ENCODE data around the gene ATP2B2.

The ATP2B2 gene

DNA sequence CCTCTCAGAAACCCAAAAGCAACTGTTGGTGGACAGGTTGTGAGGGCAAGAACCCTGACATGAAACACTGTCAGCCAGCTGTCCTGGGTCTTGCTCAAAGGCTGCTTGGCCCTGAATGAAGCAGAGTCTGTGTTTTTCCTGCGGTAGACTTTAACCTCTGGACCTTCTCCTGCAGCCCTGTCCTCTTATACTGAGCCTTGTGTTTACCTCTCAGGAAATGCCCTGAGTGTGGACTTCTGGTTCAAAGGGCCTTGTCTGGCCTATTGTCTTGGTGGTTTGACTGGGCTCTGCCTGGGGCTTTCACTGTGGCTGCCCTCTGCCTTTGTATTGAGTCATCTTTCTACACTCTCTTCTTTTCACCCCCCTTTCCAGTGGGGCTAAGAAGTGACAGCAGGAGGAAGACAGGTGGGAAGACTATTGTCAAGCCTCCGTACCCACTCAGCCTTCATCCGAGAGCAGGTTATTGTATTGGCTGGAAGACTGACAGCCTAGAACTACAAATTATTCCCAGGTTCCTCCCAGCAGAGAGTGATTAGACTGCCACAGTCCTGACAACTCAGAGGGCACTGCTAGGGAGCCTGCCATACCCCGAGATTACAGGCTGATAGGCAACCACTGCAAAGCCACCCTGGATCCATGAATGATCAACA, 187.9 kb downstream of the ATP2B2 start:
- Histone ChIP-seq H3K27ac (no peak overlapping the region), H3K4me3 (no peak overlapping the region)
- no peak for DNase-seq (ENCODE audit: low spot score)
- TF ChIP-seq, protein P1, sequence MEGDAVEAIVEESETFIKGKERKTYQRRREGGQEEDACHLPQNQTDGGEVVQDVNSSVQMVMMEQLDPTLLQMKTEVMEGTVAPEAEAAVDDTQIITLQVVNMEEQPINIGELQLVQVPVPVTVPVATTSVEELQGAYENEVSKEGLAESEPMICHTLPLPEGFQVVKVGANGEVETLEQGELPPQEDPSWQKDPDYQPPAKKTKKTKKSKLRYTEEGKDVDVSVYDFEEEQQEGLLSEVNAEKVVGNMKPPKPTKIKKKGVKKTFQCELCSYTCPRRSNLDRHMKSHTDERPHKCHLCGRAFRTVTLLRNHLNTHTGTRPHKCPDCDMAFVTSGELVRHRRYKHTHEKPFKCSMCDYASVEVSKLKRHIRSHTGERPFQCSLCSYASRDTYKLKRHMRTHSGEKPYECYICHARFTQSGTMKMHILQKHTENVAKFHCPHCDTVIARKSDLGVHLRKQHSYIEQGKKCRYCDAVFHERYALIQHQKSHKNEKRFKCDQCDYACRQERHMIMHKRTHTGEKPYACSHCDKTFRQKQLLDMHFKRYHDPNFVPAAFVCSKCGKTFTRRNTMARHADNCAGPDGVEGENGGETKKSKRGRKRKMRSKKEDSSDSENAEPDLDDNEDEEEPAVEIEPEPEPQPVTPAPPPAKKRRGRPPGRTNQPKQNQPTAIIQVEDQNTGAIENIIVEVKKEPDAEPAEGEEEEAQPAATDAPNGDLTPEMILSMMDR (IDR thresholded peaks at IDR 0.05), result no peak

- TF ChIP-seq, protein P1 (IDR thresholded peaks at IDR 0.05), result no peak
- no peak overlapping the region for H3K4me3 ChIP-seq
- DNase-seq (ENCODE audit: low spot score), result no peak
- no peak overlapping the region for H3K27ac ChIP-seq
Measured at GRCh38 chr3:10315771-10316344, 189.5 kb downstream of the ATP2B2 start.

- DNase-seq (ENCODE audit: low spot score), result peak; percentile 55
- Histone ChIP-seq H3K4me3 (no peak overlapping the region), H3K27ac (no peak overlapping the region)
- TF ChIP-seq, protein P1 (IDR thresholded peaks at IDR 0.05), result no peak
Measured at GRCh38 chr3:10315101-10315500, 190.3 kb downstream of the ATP2B2 start.

DNA sequence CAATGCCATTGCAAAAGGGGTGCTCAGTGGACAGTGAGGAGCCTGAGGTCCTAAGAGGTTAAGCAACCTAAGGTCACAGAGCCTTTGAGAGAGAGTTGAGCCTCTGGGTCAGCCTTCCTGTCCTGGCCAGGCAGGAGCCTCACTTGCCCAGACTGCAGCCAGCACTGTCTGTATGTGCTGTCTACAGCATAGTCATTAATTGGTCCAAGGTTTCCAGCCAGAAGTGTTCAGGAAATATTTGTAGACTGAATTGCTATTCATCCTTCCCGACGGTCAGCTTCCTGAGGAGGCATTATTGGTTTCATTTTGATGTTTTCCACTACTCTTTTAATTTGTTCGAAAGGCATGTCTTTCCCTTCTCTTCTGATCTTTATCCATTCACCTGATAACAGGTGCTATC, 192.5 kb downstream of the ATP2B2 start:
- TF ChIP-seq, protein P1 (IDR thresholded peaks at IDR 0.05), result no peak
- H3K4me3 ChIP-seq, result no peak overlapping the region
- DNase-seq (ENCODE audit: low spot score), result no peak
- H3K27ac ChIP-seq, result no peak overlapping the region

DNA sequence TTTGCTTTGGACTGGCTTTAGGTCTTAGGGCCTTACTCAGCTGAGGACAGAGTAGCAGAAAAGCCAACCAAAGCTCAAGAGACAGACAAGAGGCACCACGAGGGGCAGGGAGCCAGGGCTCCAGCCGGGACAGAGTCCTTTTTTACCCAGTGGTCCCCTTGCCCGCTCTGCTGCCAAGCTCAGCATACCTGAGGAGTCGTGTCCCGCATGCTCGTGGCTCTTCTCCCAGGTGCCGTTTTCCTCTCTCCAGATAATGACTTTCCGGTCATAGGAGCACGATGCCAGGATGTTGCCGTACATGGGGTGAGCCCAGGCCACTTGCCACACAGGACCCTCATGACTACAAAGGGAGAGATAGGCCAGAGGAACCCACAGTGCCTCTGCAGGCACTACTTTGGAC, 193.0 kb downstream of the ATP2B2 start:
- no peak for DNase-seq (ENCODE audit: low spot score)
- Histone ChIP-seq H3K27ac (no peak overlapping the region), H3K4me3 (no peak overlapping the region)
- TF ChIP-seq, protein P1 (IDR thresholded peaks at IDR 0.05), result no peak

DNA sequence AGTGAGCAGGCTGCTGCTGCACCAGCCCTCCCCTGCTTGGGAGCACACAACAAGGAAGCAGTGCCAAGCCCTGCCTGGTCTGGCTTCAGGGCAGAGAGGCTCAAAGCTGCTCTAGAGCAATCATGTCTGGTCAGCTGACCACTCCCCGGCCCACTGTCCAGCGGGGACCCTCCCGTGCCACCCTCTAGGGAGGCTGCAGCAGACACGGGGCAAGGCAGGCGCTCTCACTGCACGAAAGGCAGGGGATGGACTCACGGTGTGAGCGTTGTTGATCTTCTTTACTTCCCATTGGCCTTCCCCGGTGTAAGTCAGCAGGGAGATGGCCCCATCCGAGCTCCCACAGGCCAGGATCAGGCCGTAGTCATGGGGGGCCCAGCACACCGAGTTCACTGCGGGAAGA, 193.7 kb downstream of the ATP2B2 start:
- DNase-seq (ENCODE audit: low spot score), result no peak
- H3K27ac ChIP-seq, result no peak overlapping the region
- no peak overlapping the region for H3K4me3 ChIP-seq
- TF ChIP-seq, protein P1 (IDR thresholded peaks at IDR 0.05), result no peak

DNA sequence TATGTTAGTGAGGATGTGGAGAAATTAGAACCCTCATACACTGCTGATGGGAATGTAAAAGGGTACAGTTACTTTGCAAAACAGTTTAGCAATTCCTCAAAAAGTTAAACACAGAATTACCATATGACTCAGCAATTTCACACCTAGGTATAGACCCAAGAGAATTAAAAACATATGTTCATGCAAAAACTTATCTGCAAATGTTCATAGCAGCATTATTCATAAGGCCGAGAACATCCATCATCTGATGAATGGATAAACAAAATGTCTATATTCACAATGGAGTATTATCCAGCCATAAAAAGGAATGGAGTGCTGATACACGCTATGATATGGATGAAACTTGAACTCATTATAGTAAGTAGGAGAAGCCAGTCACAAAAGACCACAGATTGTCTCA, 194.8 kb downstream of the ATP2B2 start:
- Histone ChIP-seq H3K27ac (no peak overlapping the region), H3K4me3 (no peak overlapping the region)
- TF ChIP-seq, protein P1 (IDR thresholded peaks at IDR 0.05), result no peak
- DNase-seq (ENCODE audit: low spot score), result no peak

All from coronary artery (tissue), 2 donors.